Keratinocyte (primary cell): ENCODE data around the gene RBM34. TPM values are rescaled to one million over a fixed set of nuclear protein-coding genes. Genes with fewer than 3 reads are reported as not detected.

Source experiments
- DNase-seq: peaks from one replicate; pipeline ENCODE4 v3.0.0-alpha.2; 2011; ENCODE audit warnings: low read depth, missing footprints, low spot score
- FAIRE-seq: peaks from 2 replicates; lab custom pipeline; 2011; peaks lifted over from hg19 to GRCh38; lab: Jason Lieb, UNC
- H2AFZ ChIP-seq: 2 replicates; pipeline ENCODE4 v1.6.0; 2012; ENCODE audit warnings: low read length, control low read depth, inconsistent platforms; ENCODE audit not compliant: control insufficient read depth
- H3K27ac ChIP-seq: 2 replicates; pipeline ENCODE4 v1.5.1; 2011; ENCODE audit warnings: low read length; ENCODE audit not compliant: control insufficient read depth, insufficient read depth
- H3K27me3 ChIP-seq: 3 replicates; pipeline ENCODE4 v1.6.0; 2011; ENCODE audit warnings: low read length; ENCODE audit not compliant: control insufficient read depth, insufficient read depth; ENCODE audit errors: extremely low read depth
- H3K36me3 ChIP-seq, 2 experiments: 2 replicates in 1 of 2; 3 replicates in 1 of 2; pipeline ENCODE4 v1.5.1; 2011; ENCODE audit warnings: low read length in 2 of 2, mild to moderate bottlenecking in 1 of 2; ENCODE audit not compliant: control insufficient read depth in 2 of 2, insufficient read depth in 2 of 2; ENCODE audit errors: extremely low read depth in 1 of 2
- H3K4me1 ChIP-seq: 3 replicates; pipeline ENCODE4 v1.5.1; 2011; ENCODE audit warnings: low read length; ENCODE audit not compliant: control insufficient read depth, insufficient read depth; ENCODE audit errors: extremely low read depth
- H3K4me2 ChIP-seq: 3 replicates; pipeline ENCODE4 v1.6.0; 2011; ENCODE audit warnings: low read depth, low read length; ENCODE audit not compliant: control insufficient read depth, insufficient read depth; ENCODE audit errors: extremely low read depth
- H3K4me3 ChIP-seq, 3 experiments: fragments of 200-600 bp in 1 of 3; sonication (generic) in 1 of 3; 2 replicates in 2 of 3; 3 replicates in 1 of 3; pipeline ENCODE4 v1.5.1; 2011 to 2016; ENCODE audit warnings: low read length in 3 of 3, mild to moderate bottlenecking in 3 of 3, control low read depth in 2 of 3, inconsistent platforms in 1 of 3, low read depth in 1 of 3, mixed read lengths in 1 of 3, mixed run types in 1 of 3, moderate library complexity in 1 of 3; ENCODE audit not compliant: control insufficient read depth in 2 of 3, insufficient read depth in 2 of 3; ENCODE audit errors: extremely low read depth in 1 of 3
- H3K79me2 ChIP-seq: 2 replicates; pipeline ENCODE4 v1.6.0; 2012; ENCODE audit warnings: low read length; ENCODE audit not compliant: control insufficient read depth, insufficient read depth
- H3K9ac ChIP-seq: 3 replicates; pipeline ENCODE4 v1.6.0; 2011; ENCODE audit warnings: low read length; ENCODE audit not compliant: control insufficient read depth, insufficient read depth; ENCODE audit errors: extremely low read depth
- H3K9me1 ChIP-seq: 3 replicates; pipeline ENCODE4 v1.6.0; 2011; ENCODE audit warnings: low read length; ENCODE audit not compliant: control insufficient read depth, insufficient read depth; ENCODE audit errors: extremely low read depth
- H3K9me3 ChIP-seq: 2 replicates; pipeline ENCODE4 v1.5.1; 2012; ENCODE audit warnings: low read depth, low read length; ENCODE audit not compliant: control insufficient read depth
- H4K20me1 ChIP-seq: 3 replicates; pipeline ENCODE4 v1.6.0; 2011; ENCODE audit warnings: low read length; ENCODE audit not compliant: control insufficient read depth, insufficient read depth; ENCODE audit errors: extremely low read depth
- EZH2 ChIP-seq: IDR thresholded peaks from one replicate; pipeline ENCODE4 v1.6.1; 2012; ENCODE audit warnings: inconsistent platforms, mild to moderate bottlenecking, low read length, moderate library complexity
- dilution Hi-C: fragments of 300-500 bp; cut with MboI; formaldehyde crosslinking; loops from one replicate; pipeline ENCODE4 v1.7.0; 2020; ENCODE audit warnings: low sequenced_read_pairs; ENCODE audit not compliant: extremely low pct_ligation_motif_present
- polyA plus RNA-seq, 5 experiments: library from polyadenylated mRNA; depleted of rRNA in 3 of 5; stranded (reverse) in 3 of 5; stranded (forward) in 1 of 5; unstranded in 1 of 5; fragments of >200 nt; gene quantifications; 1 replicate in 1 of 5; 2 replicates in 3 of 5; 3 replicates in 1 of 5; pipeline versions ENCODE4 v1.2.1 to v1.2.3, GENCODE V29; 2011 to 2012; ENCODE audit warnings: missing spikeins in 2 of 5, low read depth in 1 of 5, low replicate concordance in 1 of 5
- TF ChIP-seq, protein P1 (sequence below), 3 experiments: IDR thresholded peaks in 1 of 3; conservative IDR thresholded peaks in 1 of 3; optimal IDR thresholded peaks in 1 of 3; 2 replicates in 2 of 3; 3 replicates in 1 of 3; pipeline versions ENCODE3 to v1.5.1; 2011; ENCODE audit warnings: low read length in 3 of 3, mild to moderate bottlenecking in 3 of 3, moderate library complexity in 2 of 3, control low read depth in 1 of 3, inconsistent platforms in 1 of 3; ENCODE audit not compliant: insufficient read depth in 2 of 3; ENCODE audit errors: extremely low read depth in 1 of 3

RBM34 gene
- polyA plus RNA-seq, 1 donor (not counting 4 experiments of a cell fraction or from before 2014, with no cell fraction given): 39.3 TPM

DNA sequence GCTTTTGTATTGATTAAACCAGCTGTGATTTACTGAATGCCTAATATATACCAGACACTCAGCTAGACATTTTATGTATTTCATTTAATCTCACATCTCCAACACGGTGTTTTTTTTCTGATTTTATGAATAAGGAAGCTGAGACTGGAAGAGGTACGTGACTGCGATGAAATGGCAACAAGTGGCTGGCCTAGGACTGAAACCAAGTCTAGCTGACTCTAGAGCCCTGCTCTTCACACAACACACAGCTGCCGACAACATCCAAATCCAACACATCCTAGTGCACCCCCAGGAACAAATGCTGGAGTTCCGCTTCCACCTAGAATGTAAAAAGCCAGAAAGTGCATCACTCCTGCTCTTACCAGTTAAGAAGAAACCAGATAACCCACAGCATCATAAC, 21.7 kb downstream of the RBM34 start:
- Histone ChIP-seq H3K9me1 (no peaks in the 10 kb centered on the region), H3K9me3 (no peaks in the 10 kb centered on the region), H3K27ac (no peak overlapping the region), H2AFZ (no peak overlapping the region), H3K36me3 (peaks cover 38 to 40% of the 10 kb centered on the region in 2 experiments), H3K4me1 (no peaks in the 10 kb centered on the region), H3K4me3 (no peak overlapping the region), H3K79me2 (peaks cover 11% of the 10 kb centered on the region), H4K20me1 (no peaks in the 10 kb centered on the region), H3K4me2 (no peak overlapping the region), H3K9ac (no peak overlapping the region), H3K27me3 (no peaks in the 10 kb centered on the region)
- dilution Hi-C loops: no loop called here
- no peak for FAIRE-seq
- no peak for DNase-seq
- TF ChIP-seq, protein P1, sequence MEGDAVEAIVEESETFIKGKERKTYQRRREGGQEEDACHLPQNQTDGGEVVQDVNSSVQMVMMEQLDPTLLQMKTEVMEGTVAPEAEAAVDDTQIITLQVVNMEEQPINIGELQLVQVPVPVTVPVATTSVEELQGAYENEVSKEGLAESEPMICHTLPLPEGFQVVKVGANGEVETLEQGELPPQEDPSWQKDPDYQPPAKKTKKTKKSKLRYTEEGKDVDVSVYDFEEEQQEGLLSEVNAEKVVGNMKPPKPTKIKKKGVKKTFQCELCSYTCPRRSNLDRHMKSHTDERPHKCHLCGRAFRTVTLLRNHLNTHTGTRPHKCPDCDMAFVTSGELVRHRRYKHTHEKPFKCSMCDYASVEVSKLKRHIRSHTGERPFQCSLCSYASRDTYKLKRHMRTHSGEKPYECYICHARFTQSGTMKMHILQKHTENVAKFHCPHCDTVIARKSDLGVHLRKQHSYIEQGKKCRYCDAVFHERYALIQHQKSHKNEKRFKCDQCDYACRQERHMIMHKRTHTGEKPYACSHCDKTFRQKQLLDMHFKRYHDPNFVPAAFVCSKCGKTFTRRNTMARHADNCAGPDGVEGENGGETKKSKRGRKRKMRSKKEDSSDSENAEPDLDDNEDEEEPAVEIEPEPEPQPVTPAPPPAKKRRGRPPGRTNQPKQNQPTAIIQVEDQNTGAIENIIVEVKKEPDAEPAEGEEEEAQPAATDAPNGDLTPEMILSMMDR (optimal IDR thresholded peaks at IDR 0.05 in 1 of 3, IDR thresholded peaks at IDR 0.05 in 1 of 3, conservative IDR thresholded peaks at IDR 0.05 in 1 of 3; ENCODE audit: extremely low read depth in 1 of 3, insufficient read depth in 2 of 3, low read length in 3 of 3): no peak
- TF ChIP-seq EZH2: no peak

DNA sequence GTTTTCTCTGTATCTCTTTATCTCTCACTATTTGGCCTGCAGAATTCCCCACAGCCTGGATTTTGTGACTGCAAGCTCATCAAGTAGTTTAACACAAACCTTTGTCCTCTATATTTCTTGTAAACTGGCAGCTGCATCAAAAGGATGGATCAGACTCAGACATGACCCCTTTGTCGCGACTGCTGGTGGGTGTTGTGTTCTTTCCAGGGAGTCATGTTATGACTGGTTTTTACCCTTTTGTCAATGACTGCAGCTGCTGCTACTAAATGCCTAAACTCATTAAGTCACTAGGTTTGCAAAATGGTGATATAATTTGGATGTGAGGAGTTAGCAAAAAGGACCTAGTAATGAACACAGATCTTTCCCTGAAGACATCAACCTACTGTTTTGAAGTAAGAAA, 22.2 kb downstream of the RBM34 start:
- no peaks in the 10 kb centered on the region for H4K20me1 ChIP-seq
- FAIRE-seq (no peak), DNase-seq (no peak)
- no peaks in the 10 kb centered on the region for H3K9me3 ChIP-seq
- no peaks in the 10 kb centered on the region for H3K27me3 ChIP-seq
- H3K4me1 ChIP-seq: no peaks in the 10 kb centered on the region
- peaks cover 10% of the 10 kb centered on the region for H3K79me2 ChIP-seq
- H3K27ac ChIP-seq: no peak overlapping the region
- TF ChIP-seq EZH2: no peak
- TF ChIP-seq, protein P1 (optimal IDR thresholded peaks at IDR 0.05 in 1 of 3, IDR thresholded peaks at IDR 0.05 in 1 of 3, conservative IDR thresholded peaks at IDR 0.05 in 1 of 3; ENCODE audit: extremely low read depth in 1 of 3, insufficient read depth in 2 of 3, low read length in 3 of 3): no peak
- H3K4me2 ChIP-seq: no peak overlapping the region
- dilution Hi-C loops: no loop called here
- H3K9me1 ChIP-seq: no peaks in the 10 kb centered on the region
- H2AFZ ChIP-seq: no peak overlapping the region
- peaks cover 40 to 41% of the 10 kb centered on the region in 2 experiments for H3K36me3 ChIP-seq
- no peak overlapping the region for H3K9ac ChIP-seq
- H3K4me3 ChIP-seq: no peak overlapping the region
